ENCODE measurements around the gene SLC38A11.

- TF ChIP-seq, protein P1, sequence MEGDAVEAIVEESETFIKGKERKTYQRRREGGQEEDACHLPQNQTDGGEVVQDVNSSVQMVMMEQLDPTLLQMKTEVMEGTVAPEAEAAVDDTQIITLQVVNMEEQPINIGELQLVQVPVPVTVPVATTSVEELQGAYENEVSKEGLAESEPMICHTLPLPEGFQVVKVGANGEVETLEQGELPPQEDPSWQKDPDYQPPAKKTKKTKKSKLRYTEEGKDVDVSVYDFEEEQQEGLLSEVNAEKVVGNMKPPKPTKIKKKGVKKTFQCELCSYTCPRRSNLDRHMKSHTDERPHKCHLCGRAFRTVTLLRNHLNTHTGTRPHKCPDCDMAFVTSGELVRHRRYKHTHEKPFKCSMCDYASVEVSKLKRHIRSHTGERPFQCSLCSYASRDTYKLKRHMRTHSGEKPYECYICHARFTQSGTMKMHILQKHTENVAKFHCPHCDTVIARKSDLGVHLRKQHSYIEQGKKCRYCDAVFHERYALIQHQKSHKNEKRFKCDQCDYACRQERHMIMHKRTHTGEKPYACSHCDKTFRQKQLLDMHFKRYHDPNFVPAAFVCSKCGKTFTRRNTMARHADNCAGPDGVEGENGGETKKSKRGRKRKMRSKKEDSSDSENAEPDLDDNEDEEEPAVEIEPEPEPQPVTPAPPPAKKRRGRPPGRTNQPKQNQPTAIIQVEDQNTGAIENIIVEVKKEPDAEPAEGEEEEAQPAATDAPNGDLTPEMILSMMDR (IDR thresholded peaks at IDR 0.05) = no peak
- TF ChIP-seq EP300 (IDR thresholded peaks at IDR 0.05) = no peak
Measured at GRCh38 chr2:164933671-164934189, 21.6 kb downstream of the SLC38A11 start.
